Erythroblast (primary cell): ENCODE measurements around the gene KNCN.

Experiments
- GATA1 ChIP-seq: IDR thresholded peaks from 2 replicates; pipeline ENCODE4 v1.6.1; 2011; ENCODE audit warnings: low read depth, mild to moderate bottlenecking, control low read depth, low read length, moderate library complexity
- POLR2A ChIP-seq: IDR thresholded peaks from 2 replicates; pipeline ENCODE4 v1.6.1; 2011; ENCODE audit warnings: mild to moderate bottlenecking, low read length

GRCh38 chr1:46552357-46553237 is 1.1 kb upstream of the KNCN start:
- no peak for TF ChIP-seq POLR2A
- TF ChIP-seq GATA1: no peak
